CD4-positive, alpha-beta T cell treated with Interleukin-17A for 4 hours (primary cell): ENCODE measurements around the gene ZNF587B.
"Not testable (repeated sequence)": the region's sequence is repeated elsewhere in the genome, so short reads cannot be mapped to it uniquely, and the experiment has no call there.

Experiments
- DNase-seq: peaks from one replicate; pipeline ENCODE4 v3.0.0-alpha.2; 2020; ENCODE audit warnings: mixed read lengths

The ZNF587B gene

DNA sequence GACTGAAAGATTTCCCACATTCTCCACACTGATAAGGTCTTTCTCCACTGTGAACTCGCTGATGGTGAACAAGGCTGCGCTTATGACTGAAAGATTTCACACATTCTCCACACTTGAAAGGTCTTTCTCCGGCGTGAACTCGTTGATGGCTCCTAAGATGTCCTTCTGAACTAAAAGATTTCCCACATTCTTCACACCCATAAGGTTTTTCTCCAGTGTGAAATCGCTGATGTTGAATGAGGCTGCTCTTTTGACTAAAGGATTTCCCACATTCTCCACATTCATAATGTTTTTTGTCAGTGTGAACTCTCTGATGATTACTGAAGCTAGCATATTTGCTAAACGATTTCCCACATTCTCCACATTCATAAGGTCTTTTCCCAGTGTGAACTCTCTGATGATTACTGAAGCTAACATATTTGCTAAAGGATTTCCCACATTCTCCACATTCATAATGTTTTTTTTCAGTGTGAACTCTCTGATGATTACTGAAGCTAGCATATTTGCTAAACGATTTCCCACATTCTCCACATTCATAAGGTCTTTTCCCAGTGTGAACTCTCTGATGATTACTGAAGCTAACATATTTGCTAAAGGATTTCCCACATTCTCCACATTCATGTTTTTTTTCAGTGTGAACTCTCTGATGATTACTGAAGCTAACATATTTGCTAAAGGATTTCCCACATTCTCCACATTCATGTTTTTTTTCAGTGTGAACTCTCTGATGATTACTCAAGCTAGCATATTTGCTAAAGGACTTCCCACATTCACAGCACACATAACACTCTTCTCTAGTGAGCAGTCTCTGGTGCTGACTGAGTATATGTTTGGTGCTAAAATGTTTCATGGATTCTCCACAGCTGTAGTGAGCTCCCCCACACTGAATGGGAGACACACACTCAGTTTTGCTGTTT is 44.0 kb downstream of the ZNF587B start:
- not testable (repeated sequence) for DNase-seq

DNA sequence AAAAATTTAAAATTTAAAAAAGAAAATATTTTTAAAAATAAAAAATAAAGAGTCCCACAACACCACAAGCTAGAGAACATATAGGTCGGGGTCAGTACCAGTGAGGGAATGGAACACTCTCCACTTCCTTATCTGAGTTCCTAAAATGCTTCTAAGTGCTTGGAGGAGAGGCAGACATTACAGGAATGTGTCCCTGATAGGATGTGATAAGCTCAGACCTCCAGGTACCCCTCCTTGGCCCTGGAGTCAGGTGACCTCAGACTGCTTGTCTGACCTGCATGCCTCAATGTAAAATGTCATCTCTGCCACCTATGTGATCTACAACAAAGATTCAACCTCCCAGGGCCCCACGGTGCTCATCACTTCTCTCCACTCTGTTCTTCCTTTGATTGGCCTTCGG is 55.9 kb downstream of the ZNF587B start:
- no peak for DNase-seq

DNA sequence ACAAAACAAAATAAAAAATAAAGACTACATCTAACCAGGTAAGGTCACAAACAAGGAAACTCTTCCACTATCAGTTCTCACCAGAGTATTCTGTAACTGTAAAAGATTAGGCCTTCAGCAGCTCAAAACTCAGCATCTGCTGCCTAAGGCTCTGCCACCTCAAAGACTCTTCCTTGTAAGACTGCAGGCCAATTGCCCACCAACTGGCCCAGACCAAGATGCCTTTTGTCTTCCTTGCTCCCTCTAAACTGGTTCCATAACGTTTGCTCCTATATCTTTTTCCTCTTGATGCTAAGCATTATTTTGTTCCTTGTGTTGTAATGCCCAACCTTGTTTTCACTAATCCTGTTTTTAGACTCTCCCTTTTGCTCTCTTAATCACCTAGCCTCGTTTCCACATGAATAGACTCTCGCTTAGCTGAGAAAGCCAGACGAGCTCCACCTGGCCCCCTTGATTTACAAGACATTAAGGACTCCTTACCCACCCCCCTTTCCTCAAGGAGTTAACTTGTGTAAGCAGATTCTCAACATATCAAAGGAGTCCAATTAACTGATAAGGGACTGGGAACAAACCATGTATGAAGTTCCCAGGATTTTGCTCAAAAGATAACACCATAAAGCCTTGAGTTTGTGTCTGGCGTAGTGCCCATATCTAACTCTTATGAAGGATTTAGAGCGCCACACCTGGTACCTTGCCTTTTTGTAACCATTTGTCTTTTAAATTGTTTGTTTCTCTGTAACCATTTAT is 57.3 kb downstream of the ZNF587B start:
- DNase-seq: no peak

DNA sequence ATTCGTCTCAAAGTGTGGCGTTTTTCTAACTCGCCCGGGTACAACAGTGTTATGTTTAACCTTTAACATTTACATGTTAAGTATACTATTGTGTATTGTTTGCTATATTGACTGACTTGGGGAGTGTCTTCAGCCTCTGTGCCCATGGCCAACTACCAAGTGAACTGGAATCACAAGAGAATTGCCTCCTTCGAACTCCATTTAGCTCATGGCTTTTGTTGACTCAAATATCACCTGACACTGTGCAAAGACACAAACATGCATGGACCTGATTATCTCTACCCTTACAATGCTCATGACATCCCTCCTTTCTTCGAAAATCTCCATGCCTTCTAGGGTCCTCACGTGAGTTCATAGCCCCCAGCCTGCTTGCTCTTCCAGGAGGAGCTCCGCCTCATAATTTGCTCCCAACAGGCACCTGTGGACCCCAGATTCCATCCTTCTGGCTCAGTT is 58.0 kb downstream of the ZNF587B start:
- DNase-seq: no peak

DNA sequence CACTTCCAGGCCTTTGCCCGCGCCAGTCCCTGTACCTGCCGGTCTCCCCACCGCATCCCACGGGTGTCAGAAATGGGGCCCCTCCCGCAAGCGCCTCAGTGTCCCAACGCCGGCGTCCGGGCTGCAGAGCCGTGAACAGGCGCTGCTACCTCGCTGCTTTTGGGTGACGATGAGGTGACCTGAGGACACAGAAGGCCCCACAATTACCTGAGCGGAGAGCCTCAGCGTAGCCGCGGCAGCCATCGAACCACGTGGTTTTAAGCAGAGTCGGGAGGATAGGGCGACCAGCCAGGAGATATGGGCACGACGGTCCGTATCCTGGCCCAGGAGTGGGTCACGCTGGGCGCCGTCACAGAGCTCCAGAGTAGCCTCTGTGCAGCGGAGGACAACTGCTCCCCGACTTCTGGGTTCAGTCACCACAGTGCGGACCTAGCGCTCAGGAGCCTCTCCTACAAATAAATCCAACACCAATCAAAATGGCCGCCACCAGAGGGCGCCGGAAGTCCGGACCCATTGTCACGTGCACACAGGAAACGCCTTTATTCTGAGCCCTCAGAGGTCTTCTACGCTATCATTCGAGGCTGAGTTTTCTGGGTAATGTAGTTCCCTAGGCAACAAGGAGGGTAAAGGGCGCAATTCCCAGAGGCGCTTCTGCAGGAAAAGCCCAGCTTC is 58.6 kb downstream of the ZNF587B start, which contains the start of gene ZNF814:
Gene ZNF814, minus strand, starts transcription at position 478 of the 672 bp plus-strand sequence. Its CDS starts 235 bp downstream, at position 243.
- peak; percentile 79 for DNase-seq

DNA sequence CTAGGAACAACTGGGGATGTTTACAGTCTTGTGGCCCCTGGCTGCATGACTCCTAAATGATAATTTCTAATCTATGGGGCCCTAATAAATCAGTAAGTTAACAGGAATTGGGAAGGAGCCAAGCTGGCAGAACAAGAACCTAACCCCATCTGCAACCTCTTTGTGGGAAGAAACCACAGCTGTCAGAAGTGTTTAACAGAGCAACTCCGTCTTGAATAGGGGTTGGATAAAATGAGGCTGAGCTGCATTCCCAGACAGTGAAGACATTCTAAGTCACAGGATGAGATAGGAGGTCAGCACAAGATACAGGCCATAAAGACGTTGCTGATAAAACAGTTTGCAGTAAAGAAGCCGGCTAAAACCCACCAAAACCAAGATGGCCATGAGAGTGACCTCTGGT is 60.6 kb downstream of the ZNF587B start:
- DNase-seq: not testable (repeated sequence)
